G401.6 (cell line): ENCODE results near the gene TP63.
"Not testable (repeated sequence)": the region's sequence is repeated elsewhere in the genome, so short reads cannot be mapped to it uniquely, and the experiment has no call there.

Source experiments
- FAIRE-seq: peaks from 2 replicates; lab custom pipeline; 2012; peaks lifted over from hg19 to GRCh38; lab: Jason Lieb, UNC

TP63 gene

DNA sequence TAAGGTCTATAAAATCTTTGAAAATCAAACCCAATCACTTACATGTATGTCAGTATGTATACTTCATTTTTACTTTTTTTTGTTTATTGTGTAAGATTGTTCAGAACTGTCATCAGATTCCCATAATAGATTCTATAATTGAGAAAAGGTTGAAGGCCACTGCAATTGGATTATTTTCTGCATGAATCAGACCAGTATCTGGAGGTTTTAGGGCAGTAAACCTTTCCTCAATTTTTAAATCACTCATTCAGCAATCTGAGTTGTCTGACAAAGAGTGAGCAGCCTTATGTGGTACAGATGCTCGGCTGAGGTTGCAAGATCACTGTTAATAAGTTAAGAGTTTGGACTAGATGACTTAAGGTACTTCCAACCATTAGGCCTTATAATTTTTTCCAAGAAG is 96.0 kb downstream of the TP63 start:
- FAIRE-seq, result no peak

GRCh38 chr3:189727898-189728297 is 96.7 kb downstream of the TP63 start:
- FAIRE-seq, result no peak

DNA sequence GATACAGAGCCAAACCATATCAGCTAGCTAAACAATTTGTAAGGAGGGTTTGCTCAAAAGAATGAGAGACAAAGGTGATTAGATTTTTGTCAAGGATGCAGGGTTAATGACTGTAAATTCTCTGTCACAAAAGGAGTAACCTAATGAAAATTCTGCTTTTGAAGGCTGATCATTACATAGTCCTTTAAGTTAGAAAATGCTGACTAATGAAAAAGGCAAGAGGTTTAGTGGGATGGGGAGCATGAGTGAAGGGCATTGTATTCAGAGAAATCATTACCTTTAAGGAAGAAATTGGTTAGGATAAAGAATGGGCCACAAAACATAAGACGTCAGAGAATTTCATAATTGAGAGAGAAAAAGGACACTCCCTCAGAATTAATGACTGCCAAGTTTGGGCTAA is 97.7 kb downstream of the TP63 start:
- no peak for FAIRE-seq

GRCh38 chr3:189734061-189734460 is 102.9 kb downstream of the TP63 start:
- no peak for FAIRE-seq

DNA sequence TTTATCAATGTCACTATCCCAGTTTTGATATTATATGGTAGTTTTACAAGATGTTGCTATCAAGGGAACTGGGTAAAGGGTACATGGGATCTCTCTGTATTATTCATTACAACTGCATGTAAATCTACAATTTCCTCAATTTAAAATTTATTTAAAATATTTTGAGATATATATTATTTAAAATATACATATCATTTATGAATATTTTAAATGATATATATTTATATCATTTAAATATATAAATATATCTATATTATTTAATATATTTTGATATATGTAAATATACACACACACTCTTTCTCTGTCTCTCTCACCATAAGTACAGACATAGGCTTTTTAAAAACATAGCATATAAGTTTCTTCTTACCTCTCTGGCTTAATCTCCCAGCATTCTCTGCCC is 104.7 kb downstream of the TP63 start:
- FAIRE-seq, result peak; percentile 80

DNA sequence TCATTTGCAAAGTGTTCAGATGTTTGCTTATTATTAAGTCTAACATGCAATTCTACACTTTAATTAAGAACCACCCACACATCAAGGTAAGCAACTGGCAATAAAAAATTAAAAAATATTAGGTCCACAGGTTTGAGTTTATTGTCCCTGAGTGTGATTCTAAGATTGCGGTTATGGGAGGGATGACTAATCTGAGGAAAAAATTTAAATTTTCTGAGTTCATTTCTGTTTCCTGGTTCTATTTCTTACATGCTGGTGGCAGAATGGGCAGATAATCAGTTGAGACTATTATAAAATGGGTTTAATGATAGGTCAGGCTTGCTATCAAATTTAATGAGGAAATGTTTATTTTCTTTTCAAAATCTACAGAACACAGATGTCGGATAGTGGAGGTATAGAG is 105.9 kb downstream of the TP63 start:
- FAIRE-seq, result no peak

DNA sequence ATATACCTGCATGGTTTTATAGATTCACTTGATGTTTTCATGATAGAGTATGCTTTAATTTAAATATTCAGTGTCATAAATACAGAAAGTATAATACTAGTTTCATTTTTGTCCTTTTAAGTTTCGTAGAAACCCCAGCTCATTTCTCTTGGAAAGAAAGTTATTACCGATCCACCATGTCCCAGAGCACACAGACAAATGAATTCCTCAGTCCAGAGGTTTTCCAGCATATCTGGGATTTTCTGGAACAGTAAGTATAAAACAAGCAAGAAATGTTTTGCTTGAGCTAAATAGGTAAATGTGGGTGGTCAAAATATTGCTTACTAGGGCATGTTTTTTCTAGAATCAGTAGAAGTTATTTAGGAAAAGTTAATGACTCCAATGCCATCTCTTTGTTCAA is 106.4 kb downstream of the TP63 start:
- FAIRE-seq, result no peak

DNA sequence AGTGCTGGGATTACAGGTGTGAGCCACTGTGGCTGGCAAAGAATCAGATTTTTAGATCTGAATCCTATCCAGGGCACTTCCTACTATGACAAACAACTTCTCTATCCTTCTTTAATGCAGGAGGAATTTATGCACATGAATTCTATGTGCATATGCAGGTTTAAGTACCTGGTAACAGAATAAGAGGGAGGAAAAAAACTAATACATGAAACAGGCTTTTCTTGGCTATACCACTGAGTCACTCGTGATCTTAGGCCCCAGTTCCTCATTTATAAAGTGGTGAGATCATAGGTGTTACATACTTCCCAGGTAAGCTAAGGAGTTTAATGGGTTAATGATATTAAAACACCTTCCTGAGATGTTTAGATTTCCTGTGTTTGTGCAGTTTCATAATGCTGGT is 108.2 kb downstream of the TP63 start:
- FAIRE-seq, result no peak

- FAIRE-seq, result no peak
Observed at GRCh38 chr3:189740156-189740555, 109.0 kb downstream of the TP63 start.

DNA sequence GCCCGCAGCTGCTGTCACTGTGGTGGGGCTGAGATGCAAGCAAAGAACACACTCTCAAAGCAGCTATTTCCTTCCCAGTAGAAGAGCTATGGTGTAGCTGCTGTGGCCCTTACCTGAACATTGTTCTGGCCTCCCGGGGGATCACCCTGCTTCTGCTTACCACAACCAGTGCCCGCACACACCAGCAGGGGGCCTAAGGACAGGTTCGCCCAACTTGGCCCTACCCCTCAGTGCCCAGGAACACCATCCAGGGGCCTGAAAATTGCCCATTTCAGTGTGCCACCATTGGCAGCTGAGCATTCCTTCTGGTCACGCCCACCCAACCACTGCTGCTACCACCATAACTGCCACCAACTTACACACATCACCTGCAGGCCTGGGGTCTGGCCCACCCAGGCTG is 113.0 kb downstream of the TP63 start:
- no peak for FAIRE-seq

GRCh38 chr3:189745622-189746021 is 114.4 kb downstream of the TP63 start:
- no peak for FAIRE-seq

- FAIRE-seq, result no peak
Observed at GRCh38 chr3:189748046-189748445, 116.9 kb downstream of the TP63 start.

DNA sequence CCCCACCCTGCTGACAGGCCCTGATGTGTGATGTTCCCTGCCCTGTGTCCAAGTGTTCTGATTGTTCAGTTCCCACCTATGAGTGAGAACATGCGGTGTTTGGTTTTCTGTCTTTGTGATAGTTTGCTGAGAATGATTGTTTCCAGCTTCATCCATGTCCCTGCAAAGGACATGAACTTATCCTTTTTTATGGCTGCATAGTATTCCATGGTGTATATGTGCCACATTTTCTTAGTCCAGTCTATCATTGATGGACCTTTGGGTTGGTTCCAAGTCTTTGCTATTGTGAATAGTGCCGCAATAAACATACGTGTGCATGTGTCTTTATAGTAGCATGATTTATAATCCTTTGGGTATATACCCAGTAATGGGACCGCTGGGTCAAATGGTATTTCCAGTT is 119.8 kb downstream of the TP63 start:
- FAIRE-seq, result not testable (repeated sequence)

DNA sequence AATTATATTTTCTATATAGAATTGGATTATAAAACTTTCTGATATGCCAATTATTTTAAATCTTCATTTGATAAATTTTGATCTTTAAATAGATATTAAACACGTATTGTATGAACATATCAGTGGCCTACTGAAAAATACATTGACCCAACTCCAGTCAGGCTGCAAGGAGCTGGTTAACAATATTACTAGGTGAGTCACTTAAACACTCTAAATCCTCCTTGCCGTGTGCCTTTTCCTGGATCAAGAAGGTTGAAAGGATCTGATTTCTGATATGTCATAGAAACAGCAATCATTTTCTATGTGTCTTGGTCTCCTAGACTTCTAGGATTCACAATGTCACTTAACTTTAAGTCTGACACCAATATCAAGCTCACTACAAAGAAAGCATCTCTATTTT is 123.2 kb downstream of the TP63 start:
- FAIRE-seq, result no peak

GRCh38 chr3:189756582-189757078 is 125.4 kb downstream of the TP63 start:
- no peak for FAIRE-seq

GRCh38 chr3:189758186-189758585 is 127.0 kb downstream of the TP63 start:
- no peak for FAIRE-seq

DNA sequence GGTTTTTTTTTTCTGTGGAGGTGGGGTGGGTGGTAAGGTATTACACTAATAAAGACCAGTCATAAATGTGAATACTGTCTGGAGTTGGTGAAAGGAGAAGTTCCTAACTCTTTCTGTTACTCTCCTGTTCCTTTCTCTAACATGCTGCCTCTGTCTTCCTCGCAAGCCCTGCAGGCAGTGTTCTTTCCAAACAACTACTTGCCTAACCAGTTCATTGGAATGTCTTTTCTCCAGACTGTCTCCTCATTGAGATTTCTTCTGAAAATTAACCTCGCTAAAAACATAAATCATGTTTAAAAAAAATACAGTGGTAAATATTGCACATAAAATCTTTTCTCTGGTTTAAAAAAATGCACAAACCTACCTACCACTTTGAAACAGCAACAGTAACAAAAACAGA is 135.2 kb downstream of the TP63 start:
- no peak for FAIRE-seq

DNA sequence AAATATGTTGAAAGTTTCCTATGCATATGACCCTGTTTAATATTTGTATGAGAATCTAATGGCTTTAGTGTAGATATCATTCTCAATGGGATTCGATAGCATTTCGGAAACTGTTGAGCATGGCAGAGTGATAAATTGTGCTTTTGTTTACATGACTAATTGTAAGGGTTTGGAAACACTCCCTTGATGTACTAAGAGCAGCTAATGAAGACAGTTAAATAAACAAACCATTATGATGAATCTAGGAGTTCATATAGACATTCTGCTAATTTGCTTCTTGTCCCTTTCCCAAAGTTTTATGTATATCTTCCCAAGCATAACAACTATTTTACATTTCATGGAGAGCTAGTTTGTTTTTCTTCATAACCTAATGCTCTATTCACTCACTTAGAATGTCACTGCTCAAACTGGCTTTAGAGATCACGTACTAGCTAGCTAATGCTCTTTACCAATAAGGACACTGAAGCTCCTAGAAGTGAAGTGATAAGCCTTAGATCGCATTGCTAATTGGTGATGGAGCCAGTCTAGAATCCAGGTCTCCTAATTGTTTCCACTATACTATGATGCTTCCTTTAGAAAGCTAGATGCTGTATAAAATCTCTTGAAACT is 140.8 kb downstream of the TP63 start:
- no peak for FAIRE-seq

DNA sequence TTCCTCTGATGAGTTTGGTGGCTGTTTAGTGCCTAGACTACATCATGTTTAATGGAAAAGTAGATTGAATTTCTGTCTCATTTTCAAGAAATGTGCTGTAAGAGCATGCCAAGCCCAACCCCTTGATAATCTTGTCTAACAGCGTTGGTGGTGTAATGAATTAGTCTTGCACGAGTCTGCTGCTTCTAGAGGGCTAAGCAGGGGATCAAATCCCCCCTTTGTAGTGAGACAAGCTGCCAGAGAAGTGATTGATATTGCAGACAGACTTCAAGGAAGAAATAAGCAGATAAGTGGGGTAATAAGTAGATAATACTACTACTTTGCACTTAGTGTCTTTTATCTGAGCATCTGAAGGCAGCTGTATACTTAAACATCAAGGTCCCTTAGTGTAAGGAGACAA is 141.4 kb downstream of the TP63 start:
- FAIRE-seq, result no peak

GRCh38 chr3:189773056-189773455 is 141.9 kb downstream of the TP63 start:
- FAIRE-seq, result no peak

GRCh38 chr3:189776149-189776824 is 145.1 kb downstream of the TP63 start:
- FAIRE-seq, result no peak

GRCh38 chr3:189778340-189778950 is 147.3 kb downstream of the TP63 start:
- FAIRE-seq, result no peak

DNA sequence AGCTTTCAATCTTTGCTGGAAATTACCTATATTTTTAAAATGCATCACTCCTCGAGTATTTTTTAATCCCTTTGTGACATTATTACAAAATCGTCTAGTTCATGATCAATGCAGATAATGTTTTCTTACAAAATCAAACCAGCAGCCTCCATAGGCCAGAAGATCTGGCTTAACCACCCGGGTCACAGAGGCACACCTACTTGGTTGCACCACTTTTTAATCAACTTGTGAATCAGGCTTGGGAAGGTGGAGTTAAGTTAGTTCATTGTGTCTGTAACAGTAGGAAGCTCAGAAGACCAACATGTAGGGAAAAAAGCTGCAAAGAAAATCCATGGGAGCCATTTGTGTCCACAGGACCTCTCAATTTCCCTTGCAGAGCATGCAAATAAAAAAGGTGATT is 148.0 kb downstream of the TP63 start:
- FAIRE-seq, result no peak
